Right hindlimb (tissue), 1 donor: ENCODE data around the gene PLPPR5.
"Not testable (repeated sequence)": the region's sequence is repeated elsewhere in the genome, so short reads cannot be mapped to it uniquely, and the experiment has no call there.

ENCODE experiments used
- DNase-seq: peaks from one replicate; pipeline ENCODE4 v3.0.0-alpha.2; 2018

PLPPR5 gene

GRCh38 chr1:99004861-99005442 lies at the start of gene PLPPR5:
Gene PLPPR5, minus strand, starts transcription at chr1:99004861. Its CDS starts 190 bp downstream, at chr1:99004671.
- peak; percentile 44 for DNase-seq

- DNase-seq: no peak
Measured at GRCh38 chr1:99051611-99052283, 47.1 kb upstream of the PLPPR5 start.

- no peak for DNase-seq
Measured at GRCh38 chr1:99049745-99050144, 45.1 kb upstream of the PLPPR5 start.

- DNase-seq: not testable (repeated sequence)
Measured at GRCh38 chr1:99036746-99037145, 32.1 kb upstream of the PLPPR5 start.

GRCh38 chr1:99018313-99018712 lies 13.7 kb upstream of the PLPPR5 start:
- no peak for DNase-seq

- DNase-seq: no peak
Measured at GRCh38 chr1:99017655-99018054, 13.0 kb upstream of the PLPPR5 start.

GRCh38 chr1:99010679-99011078 lies 6.0 kb upstream of the PLPPR5 start:
- DNase-seq: no peak

DNA sequence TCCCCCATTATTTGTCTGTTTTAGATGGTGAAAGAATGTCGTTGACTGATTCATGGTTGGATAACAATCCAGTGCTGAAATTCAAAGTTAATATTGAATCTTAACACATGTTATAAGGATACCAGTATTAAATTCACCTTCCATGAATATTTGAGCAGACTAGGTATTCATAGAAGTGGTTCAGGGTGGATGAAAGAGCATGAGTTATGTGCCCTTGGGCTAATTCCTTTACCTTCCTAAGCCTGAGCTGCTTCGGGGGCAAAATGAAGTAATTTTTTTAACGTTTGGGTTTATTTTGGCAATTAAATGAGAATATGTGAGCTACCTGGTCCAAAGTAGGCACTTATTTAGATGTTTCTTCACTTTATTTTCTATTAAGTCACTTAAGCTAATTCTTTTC lies 2.7 kb upstream of the PLPPR5 start:
- DNase-seq: no peak

- DNase-seq: no peak
Measured at GRCh38 chr1:99005537-99005942, 879 bp upstream of the PLPPR5 start.

DNA sequence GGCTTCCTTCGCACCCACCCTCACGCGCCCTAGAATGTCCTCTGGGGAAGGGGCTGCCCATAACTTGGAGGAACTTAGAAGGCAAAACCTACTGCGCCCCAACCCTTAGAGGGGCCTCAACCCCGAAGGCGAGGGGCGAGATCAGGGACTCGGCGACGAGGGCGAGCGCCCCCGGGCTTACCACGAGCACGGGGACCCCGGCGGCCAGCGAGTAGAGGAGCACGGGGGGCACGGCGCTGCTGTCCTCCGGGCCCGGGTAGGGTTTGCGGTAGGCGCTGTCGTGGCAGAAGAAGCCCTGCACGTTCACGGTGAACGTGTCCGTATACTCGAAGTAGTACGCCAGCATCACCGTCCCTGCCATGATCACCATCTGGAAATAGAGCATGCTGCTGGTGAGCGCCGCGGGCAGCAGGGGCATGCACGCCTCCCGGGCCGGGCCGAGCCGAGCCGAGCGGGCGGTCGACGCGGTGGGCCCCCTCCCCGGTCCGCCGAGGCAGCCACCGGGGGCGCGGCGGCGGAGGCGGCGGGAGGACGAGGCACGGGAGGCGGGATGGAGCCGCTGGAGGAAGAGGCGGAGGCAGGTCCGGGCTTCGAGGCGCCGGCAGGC lies 304 bp downstream of the PLPPR5 start:
- peak; percentile 51 for DNase-seq

DNA sequence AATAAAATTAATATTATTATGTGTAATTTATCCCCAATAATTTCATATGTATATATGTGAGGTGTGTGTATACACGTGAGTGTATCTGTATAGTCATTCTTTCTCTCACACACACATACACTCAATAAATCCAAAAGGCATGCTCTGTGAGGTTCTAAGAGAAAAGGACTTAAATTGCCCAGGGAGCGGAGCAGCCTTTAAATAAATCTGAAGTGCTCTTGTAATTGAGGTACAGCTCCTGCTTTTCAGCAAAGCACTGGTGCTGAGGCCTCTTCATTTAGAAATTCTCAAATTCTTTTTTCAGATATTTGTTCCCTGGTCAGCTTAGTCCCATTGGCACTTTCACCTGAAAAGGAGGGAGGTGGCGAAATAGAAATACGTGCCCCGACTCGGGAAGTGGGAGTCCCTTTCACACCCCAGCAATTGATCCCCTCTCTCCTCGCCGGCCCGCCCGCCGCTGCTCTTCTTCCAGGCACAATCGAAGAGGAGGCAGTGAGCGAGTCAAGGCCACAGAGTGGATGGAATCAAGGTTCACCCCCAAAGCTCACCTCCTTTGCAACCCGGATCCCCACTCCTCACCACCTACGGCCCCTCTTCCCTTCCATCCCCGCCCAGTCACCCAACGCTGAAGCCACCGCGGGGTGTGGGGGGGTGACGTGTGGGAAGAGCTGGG lies 944 bp downstream of the PLPPR5 start:
- no peak for DNase-seq

- DNase-seq: no peak
Measured at GRCh38 chr1:98992844-98993243, 11.8 kb downstream of the PLPPR5 start.

DNA sequence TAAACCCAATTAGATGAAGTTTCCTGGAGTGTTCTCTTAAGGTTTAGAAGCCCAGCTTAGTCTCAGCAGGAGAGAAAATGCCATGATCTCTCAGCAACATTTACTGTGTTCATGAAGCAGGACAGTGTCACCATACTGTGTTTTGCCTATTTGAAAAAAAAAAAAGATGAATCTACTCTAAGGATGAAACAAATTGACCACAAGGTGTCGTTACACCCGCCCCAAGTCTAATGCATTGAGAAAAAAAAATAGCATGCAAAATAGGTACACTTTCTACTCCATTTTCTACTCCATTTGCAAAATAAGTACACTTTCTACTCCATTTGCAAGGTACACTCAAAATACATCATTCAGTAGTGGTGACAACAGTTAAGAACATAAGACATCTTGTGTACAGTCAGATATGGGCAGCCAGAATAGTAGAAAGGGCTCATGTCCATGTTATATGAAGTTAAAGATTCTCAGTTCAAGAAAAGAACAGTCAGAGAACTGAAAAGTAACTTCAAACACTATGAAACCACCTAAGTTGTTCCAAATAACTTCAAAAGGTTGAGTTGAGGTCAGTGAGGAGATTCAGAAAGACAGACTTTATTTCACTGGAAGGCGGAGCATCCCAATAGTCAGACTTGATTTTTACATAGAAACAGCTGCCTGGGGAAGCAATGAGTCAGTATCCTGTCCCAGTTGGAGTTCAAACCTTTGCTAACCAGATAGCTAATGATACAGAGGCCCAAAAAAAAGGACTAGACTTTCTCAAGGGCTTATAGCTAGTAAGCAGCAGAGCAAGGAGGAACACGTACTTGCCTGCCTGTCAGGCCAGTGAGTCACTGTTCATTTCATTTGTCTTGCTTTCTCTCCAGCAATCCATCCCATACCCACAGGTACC lies 13.3 kb downstream of the PLPPR5 start:
- DNase-seq: no peak

DNA sequence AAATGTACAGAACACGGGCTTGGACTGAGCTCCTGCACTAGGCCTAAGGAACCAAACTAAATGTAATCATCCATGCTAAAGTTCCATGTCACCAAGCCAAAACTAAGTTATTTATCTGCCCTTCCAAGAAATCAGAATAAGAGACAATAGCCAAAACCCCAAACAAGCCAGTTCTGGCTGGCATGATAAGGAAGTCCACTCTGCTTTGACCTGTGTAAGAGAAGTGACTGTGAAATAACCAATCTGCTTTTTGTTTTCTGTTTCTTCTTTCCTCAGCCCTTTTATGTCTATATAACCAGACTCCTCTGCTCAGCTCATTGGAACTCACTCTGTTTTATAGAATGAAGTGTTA lies 15.1 kb downstream of the PLPPR5 start:
- DNase-seq: no peak

DNA sequence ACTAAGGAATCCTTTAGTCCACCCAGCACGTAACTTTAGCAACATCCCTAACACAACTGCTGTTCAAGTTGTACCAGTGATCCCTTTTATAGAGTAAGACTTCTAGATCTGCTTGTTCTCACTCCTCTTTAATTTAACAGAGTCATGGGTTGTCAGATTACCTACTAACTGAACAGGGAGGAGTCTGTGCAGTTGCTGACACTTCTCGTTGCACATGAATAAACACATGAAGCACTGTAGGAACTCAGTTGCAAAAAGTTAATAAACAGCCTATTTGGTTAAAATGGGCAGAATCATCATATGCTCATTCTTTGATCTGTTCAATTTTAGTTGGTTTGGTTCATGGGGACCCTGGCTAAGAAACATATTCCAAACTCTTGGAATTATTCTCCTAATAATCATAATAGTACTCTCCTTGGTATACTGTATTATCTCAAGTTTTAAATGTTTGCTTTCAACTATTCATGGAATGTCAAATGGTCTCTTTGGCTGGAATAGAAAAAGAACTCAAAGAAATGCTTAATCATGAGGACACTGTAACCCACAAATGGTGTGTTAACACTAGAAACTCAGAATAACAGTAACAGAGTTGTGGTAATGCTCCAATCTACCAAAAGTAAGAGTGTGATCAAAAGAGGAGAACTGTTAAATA lies 15.6 kb downstream of the PLPPR5 start:
- DNase-seq: no peak

- no peak for DNase-seq
Measured at GRCh38 chr1:98985687-98986086, 19.0 kb downstream of the PLPPR5 start.

DNA sequence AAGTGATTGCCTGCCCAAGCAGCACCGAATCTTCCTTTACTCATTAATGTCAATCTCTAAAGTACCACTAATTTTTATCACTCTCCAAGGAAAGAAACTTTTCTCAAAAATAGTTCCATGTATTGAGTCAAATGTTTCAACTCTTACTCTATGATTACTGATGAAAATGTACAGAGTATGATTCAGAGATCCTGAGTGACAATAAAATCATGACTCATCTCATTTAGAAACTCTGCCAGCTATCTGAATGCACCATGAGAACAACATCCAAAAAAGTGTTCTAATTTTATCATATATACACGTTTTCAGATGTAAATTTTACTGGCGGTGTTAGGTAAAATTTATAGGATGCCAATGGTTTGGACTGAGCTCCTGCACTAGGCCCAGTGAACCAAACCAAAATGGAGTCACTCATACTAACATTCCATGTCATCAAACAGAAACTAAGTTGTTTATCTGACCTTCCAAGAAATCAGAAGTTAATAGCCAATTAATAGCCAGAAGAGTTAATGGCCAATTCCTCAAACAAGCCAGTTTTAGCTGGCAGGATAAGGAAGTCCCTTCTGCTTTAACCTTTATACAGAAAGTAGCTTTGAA lies 22.6 kb downstream of the PLPPR5 start:
- no peak for DNase-seq

DNA sequence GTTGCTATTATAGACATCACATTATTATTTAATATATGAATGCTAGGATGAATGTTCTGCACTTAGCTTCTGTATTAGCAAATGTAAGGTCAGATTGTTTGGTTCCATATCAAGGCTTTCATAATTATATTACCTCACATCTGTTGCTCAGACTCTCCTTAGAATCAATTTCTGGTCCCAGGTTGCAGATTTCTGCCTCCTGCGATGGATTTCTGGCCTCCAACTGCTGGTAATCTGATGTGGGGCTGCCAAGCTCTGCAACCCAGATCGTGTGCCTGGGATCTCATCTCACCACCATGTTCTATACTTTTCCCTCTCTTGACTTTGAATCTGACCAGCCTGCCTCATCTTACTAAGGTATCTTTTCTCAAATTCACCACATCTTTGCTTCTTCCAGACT lies 25.2 kb downstream of the PLPPR5 start:
- no peak for DNase-seq

DNA sequence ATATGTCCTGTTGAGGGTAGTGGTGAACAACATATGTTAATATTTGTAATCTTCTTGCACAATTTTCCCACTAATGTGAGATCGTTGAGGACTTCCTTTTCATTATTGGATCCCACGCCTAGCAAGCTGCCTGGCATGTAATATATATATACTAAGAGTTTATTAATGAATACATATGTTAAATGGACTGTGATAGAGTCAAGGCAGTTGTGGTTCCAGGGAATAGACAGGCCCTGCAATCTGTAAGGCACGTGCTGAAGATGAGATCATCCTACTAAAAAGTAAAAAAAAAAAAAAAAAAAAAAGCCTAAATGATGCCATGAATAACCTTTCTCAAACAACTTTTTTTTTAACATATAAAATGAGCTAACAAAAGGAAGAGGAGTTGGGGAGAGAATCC lies 28.9 kb downstream of the PLPPR5 start:
- no peak for DNase-seq

GRCh38 chr1:98975113-98975512 lies 29.5 kb downstream of the PLPPR5 start:
- DNase-seq: no peak

DNA sequence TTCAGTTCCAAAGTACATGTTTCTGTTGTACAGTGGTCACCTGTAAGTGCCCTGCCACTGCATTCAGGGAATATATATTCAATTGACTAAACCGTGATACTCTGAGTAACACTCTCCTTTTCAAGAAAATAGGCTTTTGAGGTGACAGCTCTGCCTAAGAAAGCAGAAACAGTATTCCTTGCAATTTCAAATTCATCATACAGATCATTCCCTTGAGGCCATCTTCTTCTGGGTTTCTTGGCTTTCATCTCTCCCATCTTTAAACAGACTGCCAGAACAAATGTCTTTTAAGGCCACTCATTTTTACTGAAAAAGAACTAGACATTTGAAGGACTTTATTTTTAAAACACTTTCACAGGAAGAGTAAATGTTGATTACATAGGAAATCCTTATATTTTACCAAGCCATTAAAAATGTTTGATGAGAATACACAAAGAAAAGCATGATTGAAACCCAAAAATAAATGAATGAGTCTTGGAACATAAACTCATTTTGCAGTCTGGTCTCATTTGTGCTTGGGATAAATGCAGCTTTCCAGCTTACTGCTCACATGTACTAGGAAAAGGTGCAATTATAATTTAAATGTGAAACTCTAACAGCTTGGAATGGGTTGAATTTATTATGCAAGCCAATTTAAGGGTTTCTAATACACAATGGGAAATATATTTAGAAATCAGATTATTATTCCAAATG lies 34.7 kb downstream of the PLPPR5 start:
- DNase-seq: no peak
